ENCODE measurements around the gene MAPK6.

DNA sequence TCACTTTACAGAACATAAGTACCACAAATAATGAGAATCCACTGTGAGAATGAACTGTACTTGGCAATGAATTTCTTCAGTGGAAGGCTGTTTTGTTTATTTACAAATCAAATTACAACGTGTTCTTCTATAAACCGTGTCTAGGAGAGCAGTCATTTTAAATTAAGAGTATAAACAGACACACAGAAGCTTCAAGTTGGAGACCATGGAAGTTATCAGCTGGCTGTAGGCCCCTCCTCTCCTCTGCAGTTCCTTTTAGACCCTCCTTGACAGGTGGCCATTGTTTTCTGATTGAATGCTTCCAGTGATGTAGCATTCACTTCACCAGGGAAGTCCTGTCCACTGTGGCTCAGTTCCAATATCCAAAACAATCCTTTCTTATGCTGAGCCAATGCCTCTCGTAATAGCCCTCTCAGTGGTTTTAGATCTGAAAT lies 7.3 kb upstream of the MAPK6 start:
- TF ChIP-seq, protein P1, sequence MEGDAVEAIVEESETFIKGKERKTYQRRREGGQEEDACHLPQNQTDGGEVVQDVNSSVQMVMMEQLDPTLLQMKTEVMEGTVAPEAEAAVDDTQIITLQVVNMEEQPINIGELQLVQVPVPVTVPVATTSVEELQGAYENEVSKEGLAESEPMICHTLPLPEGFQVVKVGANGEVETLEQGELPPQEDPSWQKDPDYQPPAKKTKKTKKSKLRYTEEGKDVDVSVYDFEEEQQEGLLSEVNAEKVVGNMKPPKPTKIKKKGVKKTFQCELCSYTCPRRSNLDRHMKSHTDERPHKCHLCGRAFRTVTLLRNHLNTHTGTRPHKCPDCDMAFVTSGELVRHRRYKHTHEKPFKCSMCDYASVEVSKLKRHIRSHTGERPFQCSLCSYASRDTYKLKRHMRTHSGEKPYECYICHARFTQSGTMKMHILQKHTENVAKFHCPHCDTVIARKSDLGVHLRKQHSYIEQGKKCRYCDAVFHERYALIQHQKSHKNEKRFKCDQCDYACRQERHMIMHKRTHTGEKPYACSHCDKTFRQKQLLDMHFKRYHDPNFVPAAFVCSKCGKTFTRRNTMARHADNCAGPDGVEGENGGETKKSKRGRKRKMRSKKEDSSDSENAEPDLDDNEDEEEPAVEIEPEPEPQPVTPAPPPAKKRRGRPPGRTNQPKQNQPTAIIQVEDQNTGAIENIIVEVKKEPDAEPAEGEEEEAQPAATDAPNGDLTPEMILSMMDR (IDR thresholded peaks at IDR 0.05): no peak
- TF ChIP-seq EZH2 (IDR thresholded peaks at IDR 0.05): no peak
